ENCODE measurements around the gene NUTM1. TPM values are rescaled to one million over a fixed set of nuclear protein-coding genes. Genes with fewer than 3 reads are reported as not detected.
"Not testable (repeated sequence)": the region's sequence is repeated elsewhere in the genome, so short reads cannot be mapped to it uniquely, and the experiment has no call there.

Gene NUTM1
- total RNA-seq, 2 donors from 2014 or later: not detected

GRCh38 chr15:34341381-34342212 is 1.5 kb upstream of the NUTM1 start:
- H3K36me3 Mint-ChIP-seq (ENCODE audit: insufficient read depth in 2 of 2): peaks cover 6 to 20% of the 10 kb centered on the region in 2 donors

GRCh38 chr15:34342213-34342736 is 840 bp upstream of the NUTM1 start:
- not testable (repeated sequence) for DNase-seq; ATAC-seq (replicated peaks in 1 of 2); H3K4me3 Mint-ChIP-seq; H3K9me3 Mint-ChIP-seq; H3K27me3 Mint-ChIP-seq (ENCODE audit: low read depth)
- Mint-ChIP-seq H3K36me3 (ENCODE audit: insufficient read depth in 2 of 2) (peaks cover 6 to 20% of the 10 kb centered on the region in 2 donors), H3K27ac (peak overlapping the region; percentile 64), H3K4me1 (ENCODE audit: low read depth) (peaks cover 31% of the 10 kb centered on the region)

More at GRCh38 chr15:34341381-34342212, 1.5 kb upstream of the NUTM1 start:
- no peak overlapping the region for H3K4me3 Mint-ChIP-seq
- H3K27ac Mint-ChIP-seq: peak overlapping the region; percentile 64
- H3K9me3 Mint-ChIP-seq: no peaks in the 10 kb centered on the region
- peaks cover 36% of the 10 kb centered on the region for H3K4me1 Mint-ChIP-seq (ENCODE audit: low read depth)
- no peaks in the 10 kb centered on the region for H3K27me3 Mint-ChIP-seq (ENCODE audit: low read depth)
- DNase-seq (no peak), ATAC-seq (replicated peaks in 1 of 2) (no peak)

- Mint-ChIP-seq H3K4me1 (ENCODE audit: low read depth) (no peaks in the 10 kb centered on the region), H3K4me3 (no peak overlapping the region), H3K36me3 (ENCODE audit: insufficient read depth in 2 of 2) (no peaks in the 10 kb centered on the region), H3K27ac (no peak overlapping the region), H3K9me3 (no peaks in the 10 kb centered on the region), H3K27me3 (ENCODE audit: low read depth) (no peaks in the 10 kb centered on the region)
- ATAC-seq (replicated peaks in 1 of 2): no peak
- DNase-seq: no peak
These were observed 5.0 kb downstream of the NUTM1 start for GRCh38 chr15:34347951-34348638.

- H3K4me3 Mint-ChIP-seq: no peak overlapping the region
- no peaks in the 10 kb centered on the region for H3K27me3 Mint-ChIP-seq (ENCODE audit: low read depth)
- ATAC-seq (replicated peaks in 1 of 2) (no peak), DNase-seq (no peak)
- H3K27ac Mint-ChIP-seq: no peak overlapping the region
- H3K36me3 Mint-ChIP-seq (ENCODE audit: insufficient read depth in 2 of 2): no peaks in the 10 kb centered on the region
- H3K9me3 Mint-ChIP-seq: no peaks in the 10 kb centered on the region
- H3K4me1 Mint-ChIP-seq (ENCODE audit: low read depth): no peaks in the 10 kb centered on the region
These were observed 5.7 kb downstream of the NUTM1 start for GRCh38 chr15:34348735-34349300.

GRCh38 chr15:34349769-34350168 is 6.7 kb downstream of the NUTM1 start:
- H3K4me1 Mint-ChIP-seq (ENCODE audit: low read depth): no peaks in the 10 kb centered on the region
- no peak for DNase-seq
- peak overlapping the region; percentile 61 for H3K27ac Mint-ChIP-seq
- H3K4me3 Mint-ChIP-seq: no peak overlapping the region
- ATAC-seq (replicated peaks in 1 of 2): no peak
- H3K36me3 Mint-ChIP-seq (ENCODE audit: insufficient read depth in 2 of 2): no peaks in the 10 kb centered on the region
- no peaks in the 10 kb centered on the region for H3K9me3 Mint-ChIP-seq
- H3K27me3 Mint-ChIP-seq (ENCODE audit: low read depth): no peaks in the 10 kb centered on the region

GRCh38 chr15:34352996-34353395 is 9.9 kb downstream of the NUTM1 start:
- H3K27ac Mint-ChIP-seq; DNase-seq; H3K4me1 Mint-ChIP-seq (ENCODE audit: low read depth); H3K36me3 Mint-ChIP-seq (ENCODE audit: insufficient read depth in 2 of 2); ATAC-seq (replicated peaks in 1 of 2); H3K4me3 Mint-ChIP-seq; H3K9me3 Mint-ChIP-seq; H3K27me3 Mint-ChIP-seq (ENCODE audit: low read depth): not testable (repeated sequence)

- DNase-seq: no peak
These were observed 10.5 kb downstream of the NUTM1 start for GRCh38 chr15:34353627-34354026.

GRCh38 chr15:34354286-34354685 is 11.2 kb downstream of the NUTM1 start:
- Mint-ChIP-seq H3K9me3 (no peaks in the 10 kb centered on the region), H3K36me3 (ENCODE audit: insufficient read depth in 2 of 2) (peaks cover 0 to 2% of the 10 kb centered on the region in 2 donors), H3K4me3 (no peak overlapping the region), H3K4me1 (ENCODE audit: low read depth) (peaks cover 7% of the 10 kb centered on the region), H3K27me3 (ENCODE audit: low read depth) (no peaks in the 10 kb centered on the region), H3K27ac (no peak overlapping the region)
- DNase-seq (no peak), ATAC-seq (replicated peaks in 1 of 2) (no peak)

More at GRCh38 chr15:34353627-34354026, 10.5 kb downstream of the NUTM1 start:
- no peak for ATAC-seq (replicated peaks in 1 of 2)
- H3K36me3 Mint-ChIP-seq (ENCODE audit: insufficient read depth in 2 of 2): peaks cover 0 to 2% of the 10 kb centered on the region in 2 donors
- peaks cover 7% of the 10 kb centered on the region for H3K4me1 Mint-ChIP-seq (ENCODE audit: low read depth)
- H3K27ac Mint-ChIP-seq: no peak overlapping the region
- no peaks in the 10 kb centered on the region for H3K27me3 Mint-ChIP-seq (ENCODE audit: low read depth)
- no peaks in the 10 kb centered on the region for H3K9me3 Mint-ChIP-seq
- H3K4me3 Mint-ChIP-seq: no peak overlapping the region

- Mint-ChIP-seq H3K36me3 (ENCODE audit: insufficient read depth in 2 of 2) (peaks cover 0 to 4% of the 10 kb centered on the region in 2 donors), H3K27ac (no peak overlapping the region)
These were observed 12.1 kb downstream of the NUTM1 start for GRCh38 chr15:34355241-34355640.

GRCh38 chr15:34357653-34358052 is 14.5 kb downstream of the NUTM1 start:
- Mint-ChIP-seq H3K36me3 (ENCODE audit: insufficient read depth in 2 of 2) (peaks cover 2 to 10% of the 10 kb centered on the region in 2 donors), H3K4me3 (no peak overlapping the region), H3K27ac (no peak overlapping the region), H3K27me3 (ENCODE audit: low read depth) (no peaks in the 10 kb centered on the region), H3K4me1 (ENCODE audit: low read depth) (peaks cover 7% of the 10 kb centered on the region), H3K9me3 (no peaks in the 10 kb centered on the region)
- DNase-seq: no peak
- ATAC-seq (replicated peaks in 1 of 2): no peak

More at GRCh38 chr15:34355241-34355640, 12.1 kb downstream of the NUTM1 start:
- no peak for ATAC-seq (replicated peaks in 1 of 2)
- peaks cover 7% of the 10 kb centered on the region for H3K4me1 Mint-ChIP-seq (ENCODE audit: low read depth)
- no peaks in the 10 kb centered on the region for H3K27me3 Mint-ChIP-seq (ENCODE audit: low read depth)
- no peak overlapping the region for H3K4me3 Mint-ChIP-seq
- no peaks in the 10 kb centered on the region for H3K9me3 Mint-ChIP-seq
- no peak for DNase-seq

- peaks cover 7% of the 10 kb centered on the region for H3K4me1 Mint-ChIP-seq (ENCODE audit: low read depth)
- no peaks in the 10 kb centered on the region for H3K27me3 Mint-ChIP-seq (ENCODE audit: low read depth)
These were observed 15.3 kb downstream of the NUTM1 start for GRCh38 chr15:34358367-34358766.

GRCh38 chr15:34358948-34359347 is 15.8 kb downstream of the NUTM1 start:
- ATAC-seq (replicated peaks in 1 of 2) (no peak), DNase-seq (no peak)
- H3K36me3 Mint-ChIP-seq (ENCODE audit: insufficient read depth in 2 of 2): peaks cover 2 to 14% of the 10 kb centered on the region in 2 donors
- no peak overlapping the region for H3K4me3 Mint-ChIP-seq
- H3K4me1 Mint-ChIP-seq (ENCODE audit: low read depth): peaks cover 7% of the 10 kb centered on the region
- H3K9me3 Mint-ChIP-seq: no peaks in the 10 kb centered on the region
- H3K27me3 Mint-ChIP-seq (ENCODE audit: low read depth): no peaks in the 10 kb centered on the region
- no peak overlapping the region for H3K27ac Mint-ChIP-seq

More at GRCh38 chr15:34358367-34358766, 15.3 kb downstream of the NUTM1 start:
- ATAC-seq (replicated peaks in 1 of 2) (no peak), DNase-seq (no peak)
- Mint-ChIP-seq H3K4me3 (no peak overlapping the region), H3K9me3 (no peaks in the 10 kb centered on the region), H3K27ac (no peak overlapping the region), H3K36me3 (ENCODE audit: insufficient read depth in 2 of 2) (peaks cover 2 to 14% of the 10 kb centered on the region in 2 donors)

- peaks cover 8% of the 10 kb centered on the region for H3K4me1 Mint-ChIP-seq (ENCODE audit: low read depth)
- no peak for DNase-seq
- H3K4me3 Mint-ChIP-seq: no peak overlapping the region
- H3K27ac Mint-ChIP-seq: no peak overlapping the region
- no peaks in the 10 kb centered on the region for H3K9me3 Mint-ChIP-seq
- ATAC-seq (replicated peaks in 1 of 2): no peak
- no peaks in the 10 kb centered on the region for H3K27me3 Mint-ChIP-seq (ENCODE audit: low read depth)
- H3K36me3 Mint-ChIP-seq (ENCODE audit: insufficient read depth in 2 of 2): peaks cover 2 to 14% of the 10 kb centered on the region in 2 donors
These were observed 16.3 kb downstream of the NUTM1 start for GRCh38 chr15:34359416-34359815.
